ENCODE data around the gene NKX6-2. TPM values are rescaled to one million over a fixed set of nuclear protein-coding genes. Genes with fewer than 3 reads are reported as not detected.
"Not testable (repeated sequence)": the region's sequence is repeated elsewhere in the genome, so short reads cannot be mapped to it uniquely, and the experiment has no call there.

NKX6-2 gene
- total RNA-seq, 1 donor, result not detected

DNA sequence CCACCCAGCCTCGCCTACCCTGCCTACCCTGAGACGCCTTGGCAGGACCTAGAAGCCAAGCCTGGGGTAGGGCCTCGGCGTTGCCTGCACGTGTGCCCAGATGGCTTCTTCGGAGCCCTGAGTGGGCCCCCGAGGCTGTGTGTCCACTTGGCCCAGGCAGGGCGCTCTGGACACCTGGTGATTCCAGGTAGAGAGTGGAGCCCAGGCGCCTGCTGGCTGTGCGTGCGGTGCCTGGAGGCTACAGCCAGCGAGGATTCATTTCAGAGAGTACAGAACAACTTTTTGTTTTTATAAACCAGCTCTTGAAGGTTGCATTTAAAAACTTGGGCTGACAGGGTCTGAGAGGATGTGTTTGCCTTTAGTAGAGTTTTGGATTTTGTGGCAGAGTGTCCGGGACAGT is 40.0 kb downstream of the NKX6-2 start:
- Histone ChIP-seq H3K27me3 (ENCODE audit: insufficient read depth, low read length) (no peaks in the 10 kb centered on the region), H2AFZ (ENCODE audit: low read length) (no peak overlapping the region), H3K4me1 (ENCODE audit: insufficient read depth, low read length) (peaks cover 7% of the 10 kb centered on the region), H3K9me3 (ENCODE audit: low read depth, low read length) (no peaks in the 10 kb centered on the region), H3K27ac (ENCODE audit: low read depth, low read length) (no peak overlapping the region), H4K20me1 (ENCODE audit: insufficient read depth, low read length) (no peaks in the 10 kb centered on the region), H3K4me2 (ENCODE audit: insufficient read depth, low read length) (no peak overlapping the region), H3K36me3 (ENCODE audit: insufficient read depth, low read length) (no peaks in the 10 kb centered on the region), H3K4me3 (ENCODE audit: insufficient read depth, low read length) (no peak overlapping the region), H3K79me2 (ENCODE audit: insufficient read depth, low read length) (no peaks in the 10 kb centered on the region)
- TF ChIP-seq, protein P1, sequence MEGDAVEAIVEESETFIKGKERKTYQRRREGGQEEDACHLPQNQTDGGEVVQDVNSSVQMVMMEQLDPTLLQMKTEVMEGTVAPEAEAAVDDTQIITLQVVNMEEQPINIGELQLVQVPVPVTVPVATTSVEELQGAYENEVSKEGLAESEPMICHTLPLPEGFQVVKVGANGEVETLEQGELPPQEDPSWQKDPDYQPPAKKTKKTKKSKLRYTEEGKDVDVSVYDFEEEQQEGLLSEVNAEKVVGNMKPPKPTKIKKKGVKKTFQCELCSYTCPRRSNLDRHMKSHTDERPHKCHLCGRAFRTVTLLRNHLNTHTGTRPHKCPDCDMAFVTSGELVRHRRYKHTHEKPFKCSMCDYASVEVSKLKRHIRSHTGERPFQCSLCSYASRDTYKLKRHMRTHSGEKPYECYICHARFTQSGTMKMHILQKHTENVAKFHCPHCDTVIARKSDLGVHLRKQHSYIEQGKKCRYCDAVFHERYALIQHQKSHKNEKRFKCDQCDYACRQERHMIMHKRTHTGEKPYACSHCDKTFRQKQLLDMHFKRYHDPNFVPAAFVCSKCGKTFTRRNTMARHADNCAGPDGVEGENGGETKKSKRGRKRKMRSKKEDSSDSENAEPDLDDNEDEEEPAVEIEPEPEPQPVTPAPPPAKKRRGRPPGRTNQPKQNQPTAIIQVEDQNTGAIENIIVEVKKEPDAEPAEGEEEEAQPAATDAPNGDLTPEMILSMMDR (IDR thresholded peaks at IDR 0.05; ENCODE audit: extremely low read depth, low read depth, low read length), result no peak
- DNase-seq (ENCODE audit: insufficient read length, low spot score, missing footprints), result no peak

DNA sequence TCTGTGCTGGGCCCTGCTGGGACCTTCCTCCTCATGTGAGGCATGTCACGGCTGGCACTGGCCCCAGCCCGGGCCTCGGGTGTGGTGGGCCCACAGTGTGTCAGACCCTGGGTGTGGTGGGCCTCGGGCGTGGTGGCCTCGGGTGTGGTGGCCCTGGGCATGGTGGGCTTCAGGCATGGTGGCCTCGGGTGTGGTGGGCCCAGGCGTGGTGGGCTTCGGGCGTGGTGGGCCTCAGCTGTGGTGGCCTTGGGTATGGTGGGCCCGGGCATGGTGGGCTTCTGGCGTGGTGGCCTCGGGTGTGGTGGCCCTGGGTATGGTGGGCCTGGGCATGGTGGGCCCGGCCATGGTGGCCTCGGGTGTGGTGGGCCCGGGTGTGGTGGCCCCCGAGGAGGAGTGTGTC is 40.4 kb downstream of the NKX6-2 start:
- Histone ChIP-seq H3K27ac (ENCODE audit: low read depth, low read length) (no peak overlapping the region), H2AFZ (ENCODE audit: low read length) (no peak overlapping the region), H3K79me2 (ENCODE audit: insufficient read depth, low read length) (no peaks in the 10 kb centered on the region), H3K27me3 (ENCODE audit: insufficient read depth, low read length) (no peaks in the 10 kb centered on the region), H4K20me1 (ENCODE audit: insufficient read depth, low read length) (no peaks in the 10 kb centered on the region), H3K4me2 (ENCODE audit: insufficient read depth, low read length) (no peak overlapping the region), H3K36me3 (ENCODE audit: insufficient read depth, low read length) (no peaks in the 10 kb centered on the region), H3K9me3 (ENCODE audit: low read depth, low read length) (no peaks in the 10 kb centered on the region), H3K4me3 (ENCODE audit: insufficient read depth, low read length) (no peak overlapping the region), H3K4me1 (ENCODE audit: insufficient read depth, low read length) (peaks cover 7% of the 10 kb centered on the region)
- TF ChIP-seq, protein P1 (IDR thresholded peaks at IDR 0.05; ENCODE audit: extremely low read depth, low read depth, low read length), result no peak
- no peak for DNase-seq (ENCODE audit: insufficient read length, low spot score, missing footprints)

DNA sequence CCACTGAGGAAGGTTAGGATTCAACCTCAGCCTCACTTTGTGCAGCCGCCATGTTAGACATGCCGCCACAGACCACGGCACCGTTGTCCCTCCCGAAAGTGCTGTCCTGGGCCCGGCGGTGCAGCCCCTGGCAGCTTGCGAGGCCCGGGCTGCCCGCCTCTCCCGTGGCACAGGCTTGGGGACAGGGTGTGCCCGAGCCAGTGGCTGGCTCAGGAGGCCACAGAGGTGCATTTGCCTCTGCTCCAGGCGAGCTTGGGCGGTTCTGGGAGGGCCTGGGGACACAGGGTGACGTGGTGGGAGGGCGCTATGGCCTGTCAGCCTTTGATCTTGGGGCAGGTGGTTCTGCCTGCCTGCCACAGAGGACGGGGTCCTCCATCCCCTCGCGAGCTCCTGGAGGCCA is 41.1 kb downstream of the NKX6-2 start:
- H3K79me2 ChIP-seq (ENCODE audit: insufficient read depth, low read length), result no peaks in the 10 kb centered on the region
- TF ChIP-seq, protein P1 (IDR thresholded peaks at IDR 0.05; ENCODE audit: extremely low read depth, low read depth, low read length), result no peak
- no peak overlapping the region for H3K27ac ChIP-seq (ENCODE audit: low read depth, low read length)
- H3K4me3 ChIP-seq (ENCODE audit: insufficient read depth, low read length), result no peak overlapping the region
- no peaks in the 10 kb centered on the region for H3K9me3 ChIP-seq (ENCODE audit: low read depth, low read length)
- H4K20me1 ChIP-seq (ENCODE audit: insufficient read depth, low read length), result no peaks in the 10 kb centered on the region
- no peak for DNase-seq (ENCODE audit: insufficient read length, low spot score, missing footprints)
- no peak overlapping the region for H2AFZ ChIP-seq (ENCODE audit: low read length)
- no peaks in the 10 kb centered on the region for H3K36me3 ChIP-seq (ENCODE audit: insufficient read depth, low read length)
- no peaks in the 10 kb centered on the region for H3K27me3 ChIP-seq (ENCODE audit: insufficient read depth, low read length)
- H3K4me1 ChIP-seq (ENCODE audit: insufficient read depth, low read length), result peaks cover 7% of the 10 kb centered on the region
- H3K4me2 ChIP-seq (ENCODE audit: insufficient read depth, low read length), result no peak overlapping the region

DNA sequence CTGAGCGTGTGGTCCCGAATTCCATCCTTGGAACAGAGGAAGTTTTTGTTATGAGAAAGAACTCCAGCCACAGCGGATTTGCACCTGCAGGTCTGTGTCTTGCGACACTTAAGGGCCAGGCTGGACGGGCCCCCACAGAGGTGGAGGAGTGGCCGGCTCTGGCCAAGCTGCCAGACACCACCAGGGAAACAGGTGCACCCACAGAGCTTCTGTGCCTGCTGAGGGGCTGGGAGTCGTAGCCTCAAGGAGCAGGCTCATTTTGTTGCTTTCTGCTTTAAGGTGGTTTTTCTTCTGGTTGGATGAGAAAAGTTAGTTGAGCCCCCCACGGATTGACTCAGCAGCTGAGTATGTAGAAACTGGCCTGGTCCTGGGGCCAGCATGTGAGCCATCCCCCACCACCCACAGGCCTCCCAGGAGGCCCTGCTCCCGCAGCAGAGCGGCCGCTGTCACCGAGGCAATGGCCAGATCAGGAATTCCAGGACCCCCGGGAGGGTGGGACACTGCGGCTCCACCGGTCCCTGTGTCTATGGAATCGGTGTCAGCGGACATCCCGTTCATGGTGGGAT is 41.9 kb downstream of the NKX6-2 start:
- Histone ChIP-seq H3K4me2 (ENCODE audit: insufficient read depth, low read length) (no peak overlapping the region), H4K20me1 (ENCODE audit: insufficient read depth, low read length) (no peaks in the 10 kb centered on the region), H3K4me3 (ENCODE audit: insufficient read depth, low read length) (no peak overlapping the region), H3K79me2 (ENCODE audit: insufficient read depth, low read length) (no peaks in the 10 kb centered on the region), H3K4me1 (ENCODE audit: insufficient read depth, low read length) (peaks cover 7% of the 10 kb centered on the region), H3K36me3 (ENCODE audit: insufficient read depth, low read length) (no peaks in the 10 kb centered on the region), H2AFZ (ENCODE audit: low read length) (no peak overlapping the region), H3K27me3 (ENCODE audit: insufficient read depth, low read length) (no peaks in the 10 kb centered on the region), H3K9me3 (ENCODE audit: low read depth, low read length) (no peaks in the 10 kb centered on the region), H3K27ac (ENCODE audit: low read depth, low read length) (no peak overlapping the region)
- no peak for DNase-seq (ENCODE audit: insufficient read length, low spot score, missing footprints)
- TF ChIP-seq, protein P1 (IDR thresholded peaks at IDR 0.05; ENCODE audit: extremely low read depth, low read depth, low read length), result no peak

DNA sequence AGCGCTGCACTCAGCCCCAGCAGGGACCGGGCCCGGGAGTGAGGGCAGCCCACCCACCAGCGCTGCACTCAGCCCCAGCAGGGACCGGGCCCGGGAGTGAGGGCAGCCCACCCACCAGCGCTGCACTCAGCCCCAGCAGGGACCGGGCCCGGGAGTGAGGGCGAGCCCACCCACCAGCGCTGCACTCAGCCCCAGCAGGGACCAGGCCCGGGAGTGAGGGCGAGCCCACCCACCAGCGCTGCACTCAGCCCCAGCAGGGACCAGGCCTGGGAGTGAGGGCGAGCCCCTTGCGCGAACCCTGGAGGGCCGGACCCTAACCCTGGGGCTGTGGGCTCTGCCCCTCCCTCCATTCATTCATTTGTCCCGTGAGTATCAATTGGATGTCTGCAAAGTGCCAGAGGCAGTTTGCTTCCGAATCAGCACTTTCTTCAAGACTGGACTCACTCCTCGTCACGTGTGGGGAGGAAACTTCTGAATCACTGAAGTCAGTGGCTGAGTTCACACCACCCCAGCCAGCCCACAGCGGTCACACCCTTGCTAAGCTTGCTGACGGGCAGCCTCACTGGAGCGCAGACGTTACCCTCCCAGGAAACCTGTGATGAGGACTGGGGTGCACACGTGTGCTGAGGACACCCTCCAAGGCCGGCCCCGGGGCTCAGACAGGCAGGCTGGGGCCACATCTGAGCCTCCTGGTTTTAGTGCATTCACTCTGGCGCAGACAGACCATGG is 42.6 kb downstream of the NKX6-2 start:
- not testable (repeated sequence) for H3K79me2 ChIP-seq (ENCODE audit: insufficient read depth, low read length); H3K36me3 ChIP-seq (ENCODE audit: insufficient read depth, low read length); H3K27me3 ChIP-seq (ENCODE audit: insufficient read depth, low read length); H4K20me1 ChIP-seq (ENCODE audit: insufficient read depth, low read length); H3K4me2 ChIP-seq (ENCODE audit: insufficient read depth, low read length); H3K4me3 ChIP-seq (ENCODE audit: insufficient read depth, low read length); H3K9me3 ChIP-seq (ENCODE audit: low read depth, low read length); H3K27ac ChIP-seq (ENCODE audit: low read depth, low read length); H2AFZ ChIP-seq (ENCODE audit: low read length); H3K4me1 ChIP-seq (ENCODE audit: insufficient read depth, low read length)
- DNase-seq (ENCODE audit: insufficient read length, low spot score, missing footprints), result peak; percentile 99
